ENCODE results near the gene HOXC12. TPM values are rescaled to one million over a fixed set of nuclear protein-coding genes. Genes with fewer than 3 reads are reported as not detected.

HOXC12 gene
- total RNA-seq, 3 donors from 2014 or later = 0.15 TPM; not detected in 2

- Histone ChIP-seq H3K36me3 (no peaks in the 10 kb centered on the region), H3K27ac (no peak overlapping the region), H3K4me3 (no peak overlapping the region), H3K27me3 (peaks cover 26 to 99% of the 10 kb centered on the region in 2 donors), H3K9me3 (no peaks in the 10 kb centered on the region), H3K4me1 (no peaks in the 10 kb centered on the region)
- DNase-seq (ENCODE audit: low spot score in 2 of 2) = no peak
- no peak for TF ChIP-seq POLR2AphosphoS5 (IDR thresholded peaks at IDR 0.05)
- TF ChIP-seq, protein P1, sequence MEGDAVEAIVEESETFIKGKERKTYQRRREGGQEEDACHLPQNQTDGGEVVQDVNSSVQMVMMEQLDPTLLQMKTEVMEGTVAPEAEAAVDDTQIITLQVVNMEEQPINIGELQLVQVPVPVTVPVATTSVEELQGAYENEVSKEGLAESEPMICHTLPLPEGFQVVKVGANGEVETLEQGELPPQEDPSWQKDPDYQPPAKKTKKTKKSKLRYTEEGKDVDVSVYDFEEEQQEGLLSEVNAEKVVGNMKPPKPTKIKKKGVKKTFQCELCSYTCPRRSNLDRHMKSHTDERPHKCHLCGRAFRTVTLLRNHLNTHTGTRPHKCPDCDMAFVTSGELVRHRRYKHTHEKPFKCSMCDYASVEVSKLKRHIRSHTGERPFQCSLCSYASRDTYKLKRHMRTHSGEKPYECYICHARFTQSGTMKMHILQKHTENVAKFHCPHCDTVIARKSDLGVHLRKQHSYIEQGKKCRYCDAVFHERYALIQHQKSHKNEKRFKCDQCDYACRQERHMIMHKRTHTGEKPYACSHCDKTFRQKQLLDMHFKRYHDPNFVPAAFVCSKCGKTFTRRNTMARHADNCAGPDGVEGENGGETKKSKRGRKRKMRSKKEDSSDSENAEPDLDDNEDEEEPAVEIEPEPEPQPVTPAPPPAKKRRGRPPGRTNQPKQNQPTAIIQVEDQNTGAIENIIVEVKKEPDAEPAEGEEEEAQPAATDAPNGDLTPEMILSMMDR (IDR thresholded peaks at IDR 0.05) = no peak
- no peak for TF ChIP-seq POLR2A (IDR thresholded peaks at IDR 0.05)
- intact Hi-C loops (cut with DNase I; ENCODE audit: low total_unique reads) = no loop called here
Measured at GRCh38 chr12:53953831-53954693, 641 bp upstream of the HOXC12 start.

- intact Hi-C loops (cut with DNase I; ENCODE audit: low total_unique reads) = no loop called here
- no peak overlapping the region for H3K27ac ChIP-seq
- H3K36me3 ChIP-seq = no peaks in the 10 kb centered on the region
- no peaks in the 10 kb centered on the region for H3K4me1 ChIP-seq
- no peak for DNase-seq (ENCODE audit: low spot score in 2 of 2)
- peak overlapping the region in 2 of 3 donors; percentile 13 to 42 for H3K4me3 ChIP-seq
- no peaks in the 10 kb centered on the region for H3K9me3 ChIP-seq
- TF ChIP-seq, protein P1 (IDR thresholded peaks at IDR 0.05) = no peak
- TF ChIP-seq POLR2AphosphoS5 (IDR thresholded peaks at IDR 0.05) (no peak), POLR2A (IDR thresholded peaks at IDR 0.05) (no peak)
- peaks cover 26 to 99% of the 10 kb centered on the region in 2 donors for H3K27me3 ChIP-seq
Measured at GRCh38 chr12:53955036-53955775, 503 bp downstream of the HOXC12 start.

- no peaks in the 10 kb centered on the region for H3K36me3 ChIP-seq
- H3K4me3 ChIP-seq = no peak overlapping the region
- no peaks in the 10 kb centered on the region for H3K9me3 ChIP-seq
- no peak overlapping the region for H3K27ac ChIP-seq
- TF ChIP-seq, protein P1 (IDR thresholded peaks at IDR 0.05) = no peak
- no peak for TF ChIP-seq POLR2AphosphoS5 (IDR thresholded peaks at IDR 0.05)
- no peak for TF ChIP-seq POLR2A (IDR thresholded peaks at IDR 0.05)
- no peak for DNase-seq (ENCODE audit: low spot score in 2 of 2)
- H3K4me1 ChIP-seq = no peaks in the 10 kb centered on the region
- peaks cover 26 to 99% of the 10 kb centered on the region in 2 donors for H3K27me3 ChIP-seq
- intact Hi-C loops (cut with DNase I; ENCODE audit: low total_unique reads) = no loop called here
Measured at GRCh38 chr12:53955776-53956250, 1.1 kb downstream of the HOXC12 start.

GRCh38 chr12:53956251-53956887 is 1.7 kb downstream of the HOXC12 start:
- intact Hi-C loops (cut with DNase I; ENCODE audit: low total_unique reads) = no loop called here
- TF ChIP-seq POLR2A (IDR thresholded peaks at IDR 0.05) (no peak), POLR2AphosphoS5 (IDR thresholded peaks at IDR 0.05) (no peak)
- TF ChIP-seq, protein P1 (IDR thresholded peaks at IDR 0.05) = no peak

More at GRCh38 chr12:53956251-53956887, 1.7 kb downstream of the HOXC12 start:
- Histone ChIP-seq H3K27ac (no peak overlapping the region), H3K9me3 (no peaks in the 10 kb centered on the region), H3K4me3 (no peak overlapping the region), H3K4me1 (no peaks in the 10 kb centered on the region), H3K36me3 (no peaks in the 10 kb centered on the region), H3K27me3 (peaks cover 31 to 99% of the 10 kb centered on the region in 2 donors)
- DNase-seq (ENCODE audit: low spot score in 2 of 2) = no peak
